PC-3 (cell line): ENCODE results near the gene VASN. TPM values are rescaled to one million over a fixed set of nuclear protein-coding genes. Genes with fewer than 3 reads are reported as not detected.

ENCODE experiments used
- ATAC-seq: fragments of 200-7000 bp; cut with Tn5 transposase; 2 replicates; pipeline ENCODE4 v1.9.1; 2020; ENCODE audit warnings: mild to moderate bottlenecking, moderate library complexity
- BruUV-seq: library from RNA; stranded (reverse); fragments of 400-500 nt; replicated peaks from 2 replicates; lab custom pipeline; 2021; lab: Mats Ljungman, UMichigan
- CTCF ChIA-PET: fragments of 300-600 bp; sonication (Branson Sonifier 250); formaldehyde crosslinking; loops from one replicate; lab custom pipeline; 2022; ENCODE audit warnings: antibody characterized with exemption; lab: Charles Lee
- POLR2A ChIA-PET: fragments of 300-600 bp; sonication (Branson Sonifier 250); formaldehyde crosslinking; loops from one replicate; lab custom pipeline; 2022; ENCODE audit warnings: antibody characterized with exemption; ENCODE audit not compliant: unreplicated experiment; lab: Charles Lee
- DNase-seq: peaks from one replicate; pipeline ENCODE4 v3.0.0-alpha.2; 2015
- H2AFZ ChIP-seq: fragments of 300-600 bp; sonication (generic); 2 replicates; pipeline ENCODE4 v1.6.0; 2016; ENCODE audit warnings: antibody characterized with exemption, low read length
- H3F3A ChIP-seq: fragments of 300-600 bp; sonication (generic); one replicate; pipeline ENCODE4 v1.6.0; 2017; ENCODE audit warnings: antibody characterized with exemption, low read length, control low read depth, mild to moderate bottlenecking; ENCODE audit not compliant: unreplicated experiment
- H3K27ac ChIP-seq: fragments of 300-600 bp; sonication (generic); 2 replicates; pipeline ENCODE4 v1.5.1; 2016; ENCODE audit warnings: mild to moderate bottlenecking, low read length
- H3K27me3 ChIP-seq: fragments of 300-600 bp; sonication (generic); 2 replicates; pipeline ENCODE4 v1.6.1; 2016; ENCODE audit warnings: low read length, mixed read lengths
- H3K36me3 ChIP-seq: fragments of 300-600 bp; sonication (generic); 2 replicates; pipeline ENCODE4 v1.6.1; 2016; ENCODE audit warnings: low read depth, mixed run types, low read length, mixed read lengths
- H3K4me1 ChIP-seq: fragments of 300-600 bp; sonication (generic); 2 replicates; pipeline ENCODE4 v1.5.1; 2016; ENCODE audit warnings: low read length; ENCODE audit not compliant: insufficient read depth
- H3K4me2 ChIP-seq: fragments of 300-600 bp; sonication (generic); 2 replicates; pipeline ENCODE4 v1.6.0; 2016; ENCODE audit warnings: low read length
- H3K4me3 ChIP-seq: fragments of 300-600 bp; sonication (generic); 2 replicates; pipeline ENCODE4 v1.5.1; 2016; ENCODE audit warnings: mild to moderate bottlenecking, low read length, mixed read lengths
- H3K79me2 ChIP-seq: fragments of 300-600 bp; sonication (generic); 2 replicates; pipeline ENCODE4 v1.6.1; 2017; ENCODE audit warnings: low read length, mixed read lengths
- H3K9ac ChIP-seq: fragments of 300-600 bp; sonication (generic); 2 replicates; pipeline ENCODE4 v1.6.0; 2016; ENCODE audit warnings: mild to moderate bottlenecking, low read length
- H3K9me2 ChIP-seq: fragments of 300-600 bp; sonication (generic); replicated peaks from 2 replicates; pipeline ENCODE4 v1.6.1; 2016; ENCODE audit warnings: mixed run types, low read length, mixed read lengths
- H3K9me3 ChIP-seq: fragments of 300-600 bp; sonication (generic); 2 replicates; pipeline ENCODE4 v1.6.1; 2016; ENCODE audit warnings: low read length, mixed read lengths
- H4K20me1 ChIP-seq: fragments of 300-600 bp; sonication (generic); 2 replicates; pipeline ENCODE4 v1.6.1; 2016; ENCODE audit warnings: low read length, mixed read lengths
- EZH2 ChIP-seq: fragments of 300-600 bp; sonication (generic); IDR thresholded peaks from one replicate; pipeline ENCODE4 v1.6.1; 2017; ENCODE audit warnings: antibody characterized with exemption, mild to moderate bottlenecking, low read length; ENCODE audit not compliant: unreplicated experiment
- EZH2phosphoT487 ChIP-seq: fragments of 300-600 bp; sonication (generic); IDR thresholded peaks from 2 replicates; pipeline ENCODE4 v1.6.1; 2018; ENCODE audit warnings: mild to moderate bottlenecking, antibody characterized with exemption, low read length, borderline replicate concordance
- intact Hi-C: fragments of 100-400 bp; cut with micrococcal nuclease; formaldehyde crosslinking; loops from 2 replicates; pipeline ENCODE4 v1.9.0; 2023
- total RNA-seq: library from RNA; depleted of rRNA; stranded (reverse); fragments of >200 nt; gene quantifications from 2 replicates; pipeline ENCODE4 v1.2.3, GENCODE V29; 2014
- TF ChIP-seq, protein P1 (sequence below): fragments of 300-600 bp; sonication (generic); conservative IDR thresholded peaks from 2 replicates; pipeline ENCODE4 v1.5.1; 2017; ENCODE audit warnings: antibody characterized with exemption, low read depth, mild to moderate bottlenecking, low read length

Gene VASN
- total RNA-seq, 1 experiment from 2014 or later: 12.2 TPM

DNA sequence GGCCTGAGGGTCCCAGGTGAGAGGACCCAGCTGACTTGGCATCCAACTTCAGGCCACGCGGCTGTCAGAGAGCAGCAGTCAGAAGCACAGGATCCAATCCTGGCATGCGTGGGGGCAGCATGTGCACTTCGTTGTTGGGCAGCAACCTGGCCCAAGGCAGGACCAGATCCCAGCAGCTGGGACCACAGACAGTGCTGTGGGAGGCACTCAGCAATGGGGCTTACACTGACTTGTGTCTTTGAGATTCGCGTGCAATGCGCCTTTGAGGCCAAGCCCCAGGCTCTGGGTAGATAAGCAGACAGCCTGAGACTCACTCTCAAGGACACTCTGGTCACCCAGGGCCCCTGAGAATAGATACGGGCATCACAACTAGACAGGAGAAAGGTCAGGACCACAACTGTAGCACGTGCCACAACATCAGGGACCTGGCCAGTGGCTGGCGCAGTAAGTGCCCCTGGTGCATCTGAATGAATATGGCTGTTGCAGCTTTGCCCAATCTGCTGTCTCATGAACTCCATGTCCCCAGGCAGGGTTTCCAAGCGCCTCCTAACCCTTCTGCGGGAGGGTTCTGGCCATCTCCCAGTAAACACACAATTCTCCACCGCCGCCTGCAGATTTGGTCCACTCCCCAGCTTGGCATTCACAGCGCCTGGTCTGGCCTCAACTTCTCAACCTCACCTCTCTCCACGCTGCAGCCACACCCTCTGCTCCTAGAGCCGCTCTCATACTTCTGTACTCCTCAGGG lies 23.7 kb upstream of the VASN start:
- no peaks in the 10 kb centered on the region for H3K27me3 ChIP-seq
- no peaks in the 10 kb centered on the region for H3K9me3 ChIP-seq
- H3K27ac ChIP-seq: no peak overlapping the region
- intact Hi-C loops: no loop called here
- ChIA-PET POLR2A (no interaction called here), CTCF (no interaction called here)
- no peak overlapping the region for H3K4me3 ChIP-seq
- H3F3A ChIP-seq: no peaks in the 10 kb centered on the region
- no peaks in the 10 kb centered on the region for H3K36me3 ChIP-seq
- H3K79me2 ChIP-seq: peaks cover 71% of the 10 kb centered on the region
- TF ChIP-seq EZH2 (no peak), EZH2phosphoT487 (no peak)
- TF ChIP-seq, protein P1, sequence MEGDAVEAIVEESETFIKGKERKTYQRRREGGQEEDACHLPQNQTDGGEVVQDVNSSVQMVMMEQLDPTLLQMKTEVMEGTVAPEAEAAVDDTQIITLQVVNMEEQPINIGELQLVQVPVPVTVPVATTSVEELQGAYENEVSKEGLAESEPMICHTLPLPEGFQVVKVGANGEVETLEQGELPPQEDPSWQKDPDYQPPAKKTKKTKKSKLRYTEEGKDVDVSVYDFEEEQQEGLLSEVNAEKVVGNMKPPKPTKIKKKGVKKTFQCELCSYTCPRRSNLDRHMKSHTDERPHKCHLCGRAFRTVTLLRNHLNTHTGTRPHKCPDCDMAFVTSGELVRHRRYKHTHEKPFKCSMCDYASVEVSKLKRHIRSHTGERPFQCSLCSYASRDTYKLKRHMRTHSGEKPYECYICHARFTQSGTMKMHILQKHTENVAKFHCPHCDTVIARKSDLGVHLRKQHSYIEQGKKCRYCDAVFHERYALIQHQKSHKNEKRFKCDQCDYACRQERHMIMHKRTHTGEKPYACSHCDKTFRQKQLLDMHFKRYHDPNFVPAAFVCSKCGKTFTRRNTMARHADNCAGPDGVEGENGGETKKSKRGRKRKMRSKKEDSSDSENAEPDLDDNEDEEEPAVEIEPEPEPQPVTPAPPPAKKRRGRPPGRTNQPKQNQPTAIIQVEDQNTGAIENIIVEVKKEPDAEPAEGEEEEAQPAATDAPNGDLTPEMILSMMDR: no peak
- H3K9me2 ChIP-seq: no peaks in the 10 kb centered on the region
- H3K4me2 ChIP-seq: no peak overlapping the region
- ATAC-seq (no peak), DNase-seq (no peak)
- peaks cover 5% of the 10 kb centered on the region; the same call in 1 of the 2 replicates for H4K20me1 ChIP-seq
- BruUV-seq: no TSS peak
- H3K9ac ChIP-seq: no peak overlapping the region
- no peak overlapping the region for H2AFZ ChIP-seq
- H3K4me1 ChIP-seq: peaks cover 7% of the 10 kb centered on the region; the same call in 1 of the 2 replicates

DNA sequence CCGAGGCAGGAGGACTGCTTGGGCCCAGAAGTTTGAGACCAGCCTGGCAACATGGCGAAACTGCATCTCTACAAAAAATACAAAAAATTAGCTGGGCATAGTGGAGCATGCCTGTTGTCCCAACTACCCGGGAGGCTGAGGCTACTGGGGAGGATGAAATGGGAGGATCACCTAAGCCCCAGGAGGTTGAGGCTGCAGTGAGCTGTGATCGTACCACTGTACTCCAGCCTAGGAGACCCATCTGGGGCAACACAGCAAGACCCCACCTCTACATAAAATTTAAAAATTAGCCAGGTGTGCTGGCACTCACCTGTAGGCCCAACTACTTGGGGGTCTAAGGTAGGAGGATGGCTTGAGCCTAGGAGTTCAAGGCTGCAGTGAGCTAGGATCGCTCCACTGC lies 22.3 kb upstream of the VASN start:
- Histone ChIP-seq H3K27me3 (no peaks in the 10 kb centered on the region), H3K4me2 (peak overlapping the region; percentile 84), H3K9me3 (no peaks in the 10 kb centered on the region), H2AFZ (no peak overlapping the region), H3F3A (no peaks in the 10 kb centered on the region), H3K4me3 (no peak overlapping the region), H3K4me1 (peaks cover 7% of the 10 kb centered on the region; the same call in 1 of the 2 replicates), H3K79me2 (peaks cover 58% of the 10 kb centered on the region), H3K9me2 (no peaks in the 10 kb centered on the region), H3K36me3 (no peaks in the 10 kb centered on the region), H3K27ac (no peak overlapping the region), H3K9ac (no peak overlapping the region), H4K20me1 (peaks cover 5% of the 10 kb centered on the region; the same call in 1 of the 2 replicates)
- no peak for TF ChIP-seq EZH2phosphoT487
- TF ChIP-seq, protein P1: no peak
- no peak for TF ChIP-seq EZH2
- intact Hi-C loops: no loop called here
- CTCF ChIA-PET: no interaction called here
- POLR2A ChIA-PET: no interaction called here
- ATAC-seq (no peak), DNase-seq (no peak)
- no TSS peak for BruUV-seq

DNA sequence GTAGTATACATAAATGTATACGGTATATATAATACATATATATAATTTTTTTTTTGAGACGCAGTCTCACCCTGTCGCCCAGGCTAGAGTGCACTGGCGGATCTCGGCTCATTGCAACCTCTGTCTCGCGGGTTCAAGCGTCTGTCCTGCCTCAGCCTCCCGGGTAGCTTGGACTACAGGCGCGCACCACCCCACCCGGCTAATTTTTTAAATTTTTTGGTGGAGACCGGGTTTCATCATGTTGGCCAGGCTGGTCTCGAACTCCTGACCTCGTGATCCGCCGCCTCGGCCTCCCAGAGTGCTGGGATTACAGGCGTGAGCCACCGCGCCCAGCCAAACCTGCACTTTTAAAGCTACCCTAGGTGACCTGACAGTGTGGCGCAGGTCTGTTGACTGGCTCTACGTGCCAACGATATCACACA lies 21.3 kb upstream of the VASN start:
- Histone ChIP-seq H3K9ac (peak overlapping the region; percentile 93), H3K36me3 (no peaks in the 10 kb centered on the region), H3K4me3 (peak overlapping the region; percentile 89), H3K27ac (peak overlapping the region; percentile 64), H3K4me1 (peaks cover 7% of the 10 kb centered on the region; the same call in 1 of the 2 replicates), H2AFZ (peak overlapping the region; percentile 77; the same call in 1 of the 2 replicates), H3K4me2 (peak overlapping the region; percentile 84), H4K20me1 (0 out of 2 replicates have a peak, but pooled peaks cover 5% of the 10 kb centered on the region), H3K27me3 (no peaks in the 10 kb centered on the region), H3F3A (no peaks in the 10 kb centered on the region), H3K79me2 (peaks cover 56% of the 10 kb centered on the region), H3K9me2 (no peaks in the 10 kb centered on the region), H3K9me3 (no peaks in the 10 kb centered on the region)
- intact Hi-C loops: no loop called here
- no TSS peak for BruUV-seq
- ChIA-PET CTCF (interaction anchor here (0.6 kb wide), 1 partner anchor 9 kb away, joined by 3 read pairs; no protein-coding TSS in a partner anchor), POLR2A (no interaction called here)
- TF ChIP-seq, protein P1: no peak
- TF ChIP-seq EZH2phosphoT487 (no peak), EZH2 (no peak)
- no peak for DNase-seq
- ATAC-seq: no peak
